Measurements from ENCODE around the gene PRAMEF15. TPM values are rescaled to one million over a fixed set of nuclear protein-coding genes. Genes with fewer than 3 reads are reported as not detected.

PRAMEF15 gene
- not detected in 2 replicates for total RNA-seq

DNA sequence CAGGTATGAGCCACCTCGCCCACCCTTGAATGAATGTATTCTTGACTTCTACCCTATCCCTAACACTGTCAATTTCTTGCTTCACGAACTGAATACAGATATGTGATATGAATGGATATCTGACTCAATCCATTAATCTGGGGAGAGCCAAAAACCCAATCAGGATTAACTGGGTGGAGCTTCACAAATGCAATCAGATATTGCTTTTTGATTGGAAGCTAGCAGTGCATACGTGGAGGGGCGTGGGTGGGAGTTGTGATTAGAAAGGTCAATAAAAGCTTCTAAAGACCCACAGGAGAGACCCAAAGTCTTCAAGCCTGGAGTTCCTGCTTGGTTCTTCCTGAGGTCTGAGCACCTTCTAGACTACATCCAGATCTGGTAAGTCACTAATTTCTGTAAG is at the start of gene PRAMEF15:
Gene PRAMEF15, plus strand, starts transcription at position 301 of the 400 bp plus-strand sequence. CDS start 2,827 bp downstream, outside the sequence.

GRCh38 chr1:13285037-13285436 is 30.3 kb upstream of the PRAMEF15 start, which contains the start of gene PRAMEF8:
Gene PRAMEF8, minus strand, starts transcription at chr1:13285137. Its CDS starts 1,046 bp downstream, at chr1:13284091.

GRCh38 chr1:13303239-13303638 is 12.1 kb upstream of the PRAMEF15 start, which contains the start of gene PRAMEF33:
Gene PRAMEF33, plus strand, starts transcription at chr1:13303539. Its CDS starts 2,416 bp downstream, at chr1:13305955.

DNA sequence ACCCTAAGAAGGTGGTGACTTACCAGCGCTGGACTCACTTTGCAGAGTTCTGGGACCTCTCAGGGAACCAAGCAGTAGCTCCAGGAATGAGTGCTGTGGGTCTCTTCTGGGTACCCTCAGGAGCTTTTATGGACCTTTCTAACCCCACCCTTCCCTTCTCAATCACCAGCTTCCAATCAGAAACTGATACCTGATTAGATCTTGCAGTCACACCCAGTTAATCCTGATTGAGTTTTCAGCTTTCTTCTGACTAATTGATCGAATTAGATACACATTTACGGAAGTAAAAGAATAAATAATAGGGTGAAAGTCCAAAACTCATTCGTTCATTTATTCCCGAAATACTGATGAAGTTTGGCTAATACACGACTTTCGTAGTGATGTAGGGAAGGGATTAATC is 31.7 kb downstream of the PRAMEF15 start, which contains the start of gene PRAMEF14:
Gene PRAMEF14, minus strand, starts transcription at position 101 of the 400 bp plus-strand sequence. CDS start 1,820 bp downstream, outside the sequence.

Other genes starting within 250 kb of the PRAMEF15 start
- not detected in 2 replicates for gene PRAMEF25, start 244.8 kb upstream of the PRAMEF15 start, total RNA-seq
- gene HNRNPCL2, start 198.7 kb upstream of the PRAMEF15 start, total RNA-seq, result not detected in 2 replicates
- not detected in 2 replicates for gene PRAMEF26, start 159.6 kb upstream of the PRAMEF15 start, total RNA-seq
- gene HNRNPCL4, start 149.9 kb upstream of the PRAMEF15 start, total RNA-seq, result not detected in 2 replicates
- not detected in 2 replicates for gene PRAMEF9, start 143.7 kb upstream of the PRAMEF15 start, total RNA-seq
- gene PRAMEF13, start 114.2 kb upstream of the PRAMEF15 start, total RNA-seq, result not detected in 2 replicates
- not detected in 2 replicates for gene PRAMEF18, start 89.4 kb upstream of the PRAMEF15 start, total RNA-seq
- not detected in 2 replicates for gene PRAMEF5, start 61.4 kb upstream of the PRAMEF15 start, total RNA-seq
- not detected in 2 replicates for gene PRAMEF8, start 30.4 kb upstream of the PRAMEF15 start, total RNA-seq
- gene PRAMEF33, start 12.0 kb upstream of the PRAMEF15 start, total RNA-seq, result not detected in 2 replicates
- gene PRAMEF14, start 31.6 kb downstream of the PRAMEF15 start, total RNA-seq, result not detected in 2 replicates
- not detected in 2 replicates for gene PRAMEF19, start 56.4 kb downstream of the PRAMEF15 start, total RNA-seq
- not detected in 2 replicates for gene PRAMEF17, start 74.1 kb downstream of the PRAMEF15 start, total RNA-seq
- gene PRAMEF20, start 94.9 kb downstream of the PRAMEF15 start, total RNA-seq, result not detected in 2 replicates
- not detected in 2 replicates for gene LRRC38, start 198.4 kb downstream of the PRAMEF15 start, total RNA-seq